GM23338 (cell line): Measurements from ENCODE around the gene TIMM13. TPM values are rescaled to one million over a fixed set of nuclear protein-coding genes. Genes with fewer than 3 reads are reported as not detected.

Experiments used
- ATAC-seq: fragments of 200-7000 bp; cut with Tn5 transposase; 3 replicates; pipeline ENCODE4 v1.9.1; 2020
- DNase-seq: peaks from one replicate; pipeline ENCODE4 v3.0.0-alpha.2; 2015; ENCODE audit warnings: low spot score
- H2AFZ ChIP-seq: fragments of 200-600 bp; sonication (generic); 2 replicates; pipeline ENCODE4 v1.8.0; 2016; ENCODE audit warnings: antibody characterized with exemption, mild to moderate bottlenecking, moderate library complexity
- H3F3A ChIP-seq: fragments of 200-600 bp; sonication (generic); replicated peaks from 2 replicates; pipeline ENCODE4 v1.8.0; 2017; ENCODE audit warnings: antibody characterized with exemption, mixed run types, low read depth
- H3K27ac ChIP-seq: fragments of 200-600 bp; sonication (generic); 2 replicates; pipeline ENCODE4 v1.6.1; 2016; ENCODE audit warnings: low read depth
- H3K27me3 ChIP-seq: fragments of 200-600 bp; sonication (generic); 2 replicates; pipeline ENCODE4 v1.8.0; 2016; ENCODE audit warnings: mild to moderate bottlenecking, mixed run types, moderate library complexity; ENCODE audit not compliant: insufficient read depth
- H3K36me3 ChIP-seq: fragments of 200-600 bp; sonication (generic); 2 replicates; pipeline ENCODE4 v1.8.0; 2016; ENCODE audit warnings: mild to moderate bottlenecking; ENCODE audit not compliant: insufficient read depth
- H3K4me1 ChIP-seq: fragments of 200-600 bp; sonication (generic); 2 replicates; pipeline ENCODE4 v1.8.0; 2016; ENCODE audit warnings: mild to moderate bottlenecking, moderate library complexity; ENCODE audit not compliant: insufficient read depth
- H3K4me2 ChIP-seq: fragments of 200-600 bp; sonication (generic); 2 replicates; pipeline ENCODE4 v1.7.1; 2017; ENCODE audit warnings: mixed run types
- H3K4me3 ChIP-seq: fragments of 200-600 bp; sonication (generic); 2 replicates; pipeline ENCODE4 v1.6.1; 2016; ENCODE audit warnings: mixed run types
- H3K79me2 ChIP-seq: fragments of 200-600 bp; sonication (generic); replicated peaks from 2 replicates; pipeline ENCODE4 v1.8.0; 2017; ENCODE audit warnings: mild to moderate bottlenecking; ENCODE audit not compliant: insufficient read depth
- H3K9me2 ChIP-seq: fragments of 200-600 bp; sonication (generic); 2 replicates; pipeline ENCODE4 v1.8.0; 2017; ENCODE audit not compliant: insufficient read depth
- H4K20me1 ChIP-seq: fragments of 200-600 bp; sonication (generic); replicated peaks from 2 replicates; pipeline ENCODE4 v1.8.0; 2017; ENCODE audit warnings: mild to moderate bottlenecking; ENCODE audit not compliant: insufficient read depth
- H3K27ac Mint-ChIP-seq: 2 replicates; pipeline ENCODE4 v1.8.0; 2020; ENCODE audit warnings: inconsistent platforms, mild to moderate bottlenecking, moderate library complexity, mixed read lengths
- H3K27me3 Mint-ChIP-seq: 3 replicates; pipeline ENCODE4 v1.8.0; 2022; ENCODE audit warnings: low read depth, mild to moderate bottlenecking, moderate library complexity, mixed read lengths, inconsistent platforms; ENCODE audit not compliant: insufficient read depth, poor library complexity
- H3K36me3 Mint-ChIP-seq: 3 replicates; pipeline ENCODE4 v1.8.0; 2021; ENCODE audit warnings: low read depth, mild to moderate bottlenecking, inconsistent platforms, moderate library complexity, mixed read lengths
- H3K4me1 Mint-ChIP-seq: 3 replicates; pipeline ENCODE4 v1.8.0; 2020; ENCODE audit warnings: mild to moderate bottlenecking, inconsistent platforms, mixed read lengths
- H3K4me3 Mint-ChIP-seq: 3 replicates; pipeline ENCODE4 v1.8.0; 2021; ENCODE audit warnings: moderate library complexity, mild to moderate bottlenecking, inconsistent platforms, mixed read lengths
- H3K9me3 Mint-ChIP-seq: 3 replicates; pipeline ENCODE4 v1.8.0; 2020; ENCODE audit warnings: moderate library complexity, mild to moderate bottlenecking, inconsistent platforms, mixed read lengths
- CREB1 ChIP-seq: fragments of 250-450 bp; sonication (Bioruptor Pico); IDR thresholded peaks from 2 replicates; pipeline ENCODE4 v1.5.0; 2020; ENCODE audit warnings: low read depth, mild to moderate bottlenecking, moderate library complexity
- CTCF ChIP-seq, 2 experiments: fragments of 200-600 bp in 1 of 2; sonication (generic) in 1 of 2; conservative IDR thresholded peaks; 2 replicates each; pipeline versions ENCODE4 v1.5.1 to v1.6.1; 2016 to 2017; ENCODE audit warnings: antibody characterized with exemption in 2 of 2, low read depth in 2 of 2, mild to moderate bottlenecking in 2 of 2, moderate library complexity in 1 of 2
- EZH2 ChIP-seq: fragments of 200-600 bp; sonication (generic); IDR thresholded peaks from one replicate; pipeline ENCODE4 v1.8.0; 2017; ENCODE audit warnings: antibody characterized with exemption, mild to moderate bottlenecking, low read depth; ENCODE audit not compliant: unreplicated experiment
- EZH2phosphoT487 ChIP-seq: fragments of 200-600 bp; sonication (generic); IDR thresholded peaks from one replicate; pipeline ENCODE4 v1.8.1; 2018; ENCODE audit warnings: antibody characterized with exemption; ENCODE audit not compliant: unreplicated experiment
- JUNB ChIP-seq: IDR thresholded peaks from one replicate; pipeline ENCODE4 v1.6.1; 2016; ENCODE audit warnings: antibody characterized with exemption; ENCODE audit not compliant: unreplicated experiment
- NANOG ChIP-seq: IDR thresholded peaks from 2 replicates; pipeline ENCODE4 v1.6.1; 2016; ENCODE audit warnings: antibody characterized with exemption, borderline replicate concordance
- POLR2AphosphoS5 ChIP-seq: IDR thresholded peaks from 2 replicates; pipeline ENCODE4 v1.6.1; 2016; ENCODE audit warnings: antibody characterized with exemption, low read depth
- REST ChIP-seq: IDR thresholded peaks from one replicate; pipeline ENCODE4 v1.6.1; 2018; ENCODE audit warnings: antibody characterized with exemption; ENCODE audit not compliant: unreplicated experiment
- STAT1 ChIP-seq: IDR thresholded peaks from one replicate; pipeline ENCODE4 v1.6.1; 2016; ENCODE audit warnings: antibody characterized with exemption; ENCODE audit not compliant: unreplicated experiment
- ZNF114 ChIP-seq: fragments of 250-450 bp; sonication (Bioruptor Pico); IDR thresholded peaks from 2 replicates; pipeline ENCODE4 v1.5.0; 2020; ENCODE audit warnings: mild to moderate bottlenecking, moderate library complexity
- ZNF331 ChIP-seq: fragments of 250-450 bp; sonication (Bioruptor Pico); IDR thresholded peaks from 2 replicates; pipeline ENCODE4 v1.5.0; 2020; ENCODE audit warnings: low read depth, mild to moderate bottlenecking, moderate library complexity
- ZNF462 ChIP-seq: fragments of 250-450 bp; sonication (Bioruptor Pico); IDR thresholded peaks from 2 replicates; pipeline ENCODE4 v1.5.0; 2020; ENCODE audit warnings: mild to moderate bottlenecking, moderate library complexity
- polyA plus RNA-seq: library from polyadenylated mRNA; unstranded; fragments of >200 nt; fragmentation: Nextera tagmentation; extraction: Ambion mirVana; gene quantifications from 2 replicates; pipeline ENCODE4 v1.2.1, GENCODE V29; 2016
- total RNA-seq: library from RNA; depleted of rRNA; stranded (reverse); fragments of >200 nt; shearing (Covaris generic); gene quantifications from 2 replicates; pipeline ENCODE4 v1.2.3, GENCODE V29; 2014
- TF ChIP-seq, protein P1 (sequence below): IDR thresholded peaks from 2 replicates; pipeline ENCODE4 v1.6.1; 2016; ENCODE audit warnings: antibody characterized with exemption

The TIMM13 gene
- total and polyA plus RNA-seq, 2 experiments from 2014 or later, result 140 to 347 TPM

GRCh38 chr19:2394442-2395292 lies 32.7 kb downstream of the TIMM13 start:
- Histone ChIP-seq H3K27me3 (no peaks in the 10 kb centered on the region), H3F3A (no peaks in the 10 kb centered on the region), H3K9me2 (no peaks in the 10 kb centered on the region), H2AFZ (no peak overlapping the region), H3K27ac (no peak overlapping the region), H3K4me3 (no peak overlapping the region), H4K20me1 (no peaks in the 10 kb centered on the region), H3K36me3 (no peaks in the 10 kb centered on the region), H3K79me2 (no peaks in the 10 kb centered on the region), H3K4me2 (no peak overlapping the region), H3K4me1 (no peaks in the 10 kb centered on the region)
- DNase-seq (no peak), ATAC-seq (no peak)
- Mint-ChIP-seq H3K4me3 (no peak overlapping the region), H3K27me3 (peaks cover 10% of the 10 kb centered on the region), H3K36me3 (no peaks in the 10 kb centered on the region), H3K27ac (no peak overlapping the region), H3K4me1 (no peaks in the 10 kb centered on the region), H3K9me3 (peaks cover 2% of the 10 kb centered on the region; the same call in 2 of the 3 replicates)
- no peak for TF ChIP-seq JUNB
- TF ChIP-seq CTCF (conservative IDR thresholded peaks at IDR 0.05; ENCODE audit: low read depth in 2 of 2), result no peak
- no peak for TF ChIP-seq ZNF114 (CRISPR knock-in tag)
- no peak for TF ChIP-seq EZH2
- TF ChIP-seq STAT1, result no peak
- TF ChIP-seq, protein P1, sequence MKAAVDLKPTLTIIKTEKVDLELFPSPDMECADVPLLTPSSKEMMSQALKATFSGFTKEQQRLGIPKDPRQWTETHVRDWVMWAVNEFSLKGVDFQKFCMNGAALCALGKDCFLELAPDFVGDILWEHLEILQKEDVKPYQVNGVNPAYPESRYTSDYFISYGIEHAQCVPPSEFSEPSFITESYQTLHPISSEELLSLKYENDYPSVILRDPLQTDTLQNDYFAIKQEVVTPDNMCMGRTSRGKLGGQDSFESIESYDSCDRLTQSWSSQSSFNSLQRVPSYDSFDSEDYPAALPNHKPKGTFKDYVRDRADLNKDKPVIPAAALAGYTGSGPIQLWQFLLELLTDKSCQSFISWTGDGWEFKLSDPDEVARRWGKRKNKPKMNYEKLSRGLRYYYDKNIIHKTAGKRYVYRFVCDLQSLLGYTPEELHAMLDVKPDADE, result no peak
- TF ChIP-seq NANOG, result no peak
- no peak for TF ChIP-seq CREB1
- TF ChIP-seq POLR2AphosphoS5, result no peak
- TF ChIP-seq ZNF462 (CRISPR knock-in tag), result no peak
- TF ChIP-seq EZH2phosphoT487, result no peak
- no peak for TF ChIP-seq ZNF331
- TF ChIP-seq REST, result no peak
